ENCODE results near the gene AFMID.
"Not testable (repeated sequence)": the region's sequence is repeated elsewhere in the genome, so short reads cannot be mapped to it uniquely, and the experiment has no call there.

Gene AFMID

DNA sequence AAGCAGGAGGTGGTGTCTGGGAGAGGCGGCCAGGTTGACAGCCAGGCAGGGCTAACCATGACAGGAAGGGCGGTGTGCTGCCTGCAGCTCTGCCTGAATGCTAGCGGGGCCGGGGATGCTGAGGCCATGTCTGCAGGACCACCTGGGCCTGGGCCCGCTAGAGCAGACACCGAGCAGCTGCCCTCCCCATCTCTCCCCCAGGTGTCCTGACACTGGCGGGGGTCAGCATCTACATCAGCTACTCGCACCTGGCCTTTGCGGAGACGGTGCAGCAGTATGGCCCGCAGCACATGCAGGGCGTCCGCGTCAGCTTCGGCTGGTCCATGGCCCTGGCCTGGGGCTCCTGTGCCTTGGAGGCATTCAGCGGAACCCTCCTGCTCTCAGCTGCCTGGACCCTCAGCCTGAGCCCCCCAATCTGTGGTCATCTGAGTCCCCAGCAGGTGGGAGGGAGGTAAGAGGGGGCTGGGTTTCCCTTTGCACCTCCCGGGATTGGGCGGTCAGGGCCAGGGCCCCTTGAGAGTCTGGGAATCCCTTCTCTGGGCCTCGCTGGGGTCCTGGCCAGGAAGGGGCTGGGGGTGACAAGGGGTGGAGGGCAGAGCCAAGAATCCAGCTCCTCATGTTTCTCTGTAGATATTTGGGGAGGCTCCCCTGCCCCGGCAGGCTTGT, 51.8 kb downstream of the AFMID start:
- no peak for DNase-seq (ENCODE audit: low read depth)

DNA sequence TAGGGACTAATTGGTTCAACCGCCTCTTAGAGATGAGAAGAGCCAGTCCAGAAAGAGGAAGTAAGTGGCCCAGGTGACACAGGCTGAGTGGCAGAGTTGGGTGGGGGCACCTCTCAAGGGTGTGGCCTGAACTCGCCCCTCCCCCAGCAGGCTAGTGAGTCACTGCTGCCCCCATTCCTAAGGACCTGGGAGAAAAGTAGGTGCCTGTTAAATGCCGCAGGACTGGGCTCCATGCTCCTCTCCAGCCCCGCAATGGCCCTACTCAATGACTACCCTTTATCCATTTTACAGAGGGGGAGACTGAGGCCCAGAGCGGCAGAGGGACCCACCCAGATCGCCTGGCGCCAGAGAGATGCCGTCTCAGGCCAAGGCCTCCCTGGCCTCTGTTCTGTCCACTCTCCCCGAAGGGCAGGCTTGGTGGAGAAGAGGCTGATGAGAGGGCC, 52.3 kb downstream of the AFMID start:
- DNase-seq (ENCODE audit: low read depth), result no peak

DNA sequence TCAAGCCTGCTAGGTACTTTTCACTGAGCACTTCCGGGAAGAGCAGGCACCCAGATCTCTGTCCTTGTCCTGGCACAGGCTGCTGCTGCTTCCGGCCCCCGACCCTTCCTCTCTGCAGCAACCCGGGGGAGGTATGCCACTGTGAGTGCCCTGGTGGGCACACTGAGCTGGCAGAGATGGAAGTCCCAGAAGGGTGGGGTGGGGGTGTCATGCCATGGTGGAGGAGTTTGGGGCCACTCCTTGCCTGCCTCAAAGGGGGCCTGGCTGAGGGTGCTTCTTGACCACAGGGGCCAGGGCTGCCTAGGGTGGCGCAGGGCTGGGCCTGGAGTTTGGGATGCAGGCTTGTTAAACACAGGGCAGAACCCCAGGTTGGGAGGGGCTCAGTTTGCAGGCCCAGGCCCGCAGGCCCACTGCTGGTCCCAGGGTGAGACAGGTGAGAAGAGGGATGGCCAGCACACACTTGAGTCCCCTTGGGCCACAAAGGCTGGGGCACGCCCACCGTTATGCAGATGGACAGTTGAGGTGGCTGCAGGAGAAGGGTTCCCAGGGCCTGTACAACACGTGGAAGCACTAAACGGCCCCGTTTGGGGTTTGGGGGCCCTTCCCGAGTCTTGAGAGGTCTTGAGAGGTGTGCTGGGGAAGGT, 53.0 kb downstream of the AFMID start:
- DNase-seq (ENCODE audit: low read depth), result no peak

DNA sequence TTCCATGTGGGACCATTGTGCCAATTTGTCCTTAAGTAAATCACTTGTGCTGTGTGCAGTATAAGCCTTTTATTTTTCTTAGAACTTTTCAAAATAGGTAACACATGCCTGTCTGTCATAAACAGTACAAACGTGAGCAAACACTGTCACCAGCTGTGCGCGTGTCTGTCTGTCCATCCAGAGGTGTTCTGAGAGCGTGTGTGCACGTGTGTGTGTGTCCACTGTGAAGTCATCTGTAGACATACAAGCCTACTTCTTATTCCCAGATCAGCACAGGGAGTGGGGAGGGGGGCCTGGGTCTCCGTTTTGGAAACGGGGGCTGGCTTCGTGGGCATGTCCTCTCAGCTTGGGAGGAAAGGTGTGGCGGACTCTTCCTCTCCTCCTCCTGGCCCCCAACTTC, 53.7 kb downstream of the AFMID start:
- DNase-seq (ENCODE audit: low read depth), result no peak

DNA sequence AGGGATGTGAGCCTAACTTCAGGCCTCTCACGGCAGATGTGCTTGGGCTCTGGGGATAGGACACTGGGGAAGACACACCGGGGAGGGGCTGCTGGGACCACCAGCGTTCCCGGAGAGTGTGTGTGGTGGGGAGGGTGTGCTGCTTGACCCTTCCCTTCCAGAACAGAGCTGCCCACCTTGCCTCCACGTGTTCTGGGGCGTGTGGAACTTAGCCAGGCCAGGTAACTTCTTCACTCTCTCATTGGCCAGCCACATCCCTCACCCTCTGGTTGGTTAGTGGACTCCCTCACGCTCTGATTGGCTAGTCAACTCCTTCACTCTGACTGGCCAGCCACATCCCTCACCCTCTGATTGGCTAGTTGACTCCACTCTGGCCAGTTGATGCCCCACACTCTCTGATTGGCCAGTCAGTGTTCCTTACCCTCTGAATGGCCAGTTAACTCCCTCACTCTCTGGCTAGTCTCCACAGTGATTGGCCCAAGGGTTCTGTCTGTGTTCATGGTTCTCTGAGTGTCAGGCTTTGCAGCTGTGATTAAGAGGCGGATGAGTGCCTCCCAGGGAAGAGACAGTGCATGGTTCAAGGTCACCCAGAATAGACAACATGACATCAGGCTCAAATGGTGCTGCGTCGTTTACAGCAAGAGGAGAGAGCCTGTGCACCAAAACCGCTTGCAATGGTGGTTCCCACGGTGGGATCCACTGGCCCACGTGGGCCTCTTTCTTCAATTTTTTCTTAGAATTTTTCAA, 54.3 kb downstream of the AFMID start:
- peak; percentile 42 for DNase-seq (ENCODE audit: low read depth)

DNA sequence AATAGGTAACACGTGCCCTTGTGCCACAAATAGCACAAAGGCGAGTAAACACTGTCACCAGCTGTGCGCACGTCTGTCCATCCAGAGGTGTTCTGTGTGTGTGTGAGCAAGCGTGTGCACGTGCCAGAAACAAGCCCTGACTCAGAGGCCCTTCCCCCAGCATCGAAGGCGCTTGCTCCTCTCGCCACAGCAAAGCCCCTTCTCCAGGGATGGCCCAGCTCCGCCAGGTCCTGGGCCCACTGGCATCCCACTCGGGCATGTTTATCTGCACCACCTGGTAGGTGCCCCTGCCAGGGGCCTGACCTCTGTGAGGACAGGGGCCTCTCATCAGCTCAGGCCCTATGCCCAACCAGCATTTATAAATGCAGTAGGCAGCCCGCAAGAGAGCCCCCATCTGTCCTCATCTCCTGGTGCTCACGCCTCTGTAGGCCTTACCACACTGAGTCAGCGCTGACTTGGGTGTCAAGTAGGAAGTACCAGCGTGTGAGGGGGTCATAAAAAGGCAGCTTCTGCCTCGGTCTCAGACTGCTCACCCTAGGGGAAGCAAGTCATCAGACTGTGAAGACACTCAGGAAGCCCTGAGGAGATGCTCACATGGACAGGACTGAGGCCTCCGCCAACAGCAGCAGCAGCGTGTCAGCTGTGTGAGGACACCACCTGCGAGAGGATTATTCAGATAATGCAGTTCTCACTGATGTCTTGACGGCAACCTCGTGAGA, 55.0 kb downstream of the AFMID start:
- DNase-seq (ENCODE audit: low read depth), result no peak

DNA sequence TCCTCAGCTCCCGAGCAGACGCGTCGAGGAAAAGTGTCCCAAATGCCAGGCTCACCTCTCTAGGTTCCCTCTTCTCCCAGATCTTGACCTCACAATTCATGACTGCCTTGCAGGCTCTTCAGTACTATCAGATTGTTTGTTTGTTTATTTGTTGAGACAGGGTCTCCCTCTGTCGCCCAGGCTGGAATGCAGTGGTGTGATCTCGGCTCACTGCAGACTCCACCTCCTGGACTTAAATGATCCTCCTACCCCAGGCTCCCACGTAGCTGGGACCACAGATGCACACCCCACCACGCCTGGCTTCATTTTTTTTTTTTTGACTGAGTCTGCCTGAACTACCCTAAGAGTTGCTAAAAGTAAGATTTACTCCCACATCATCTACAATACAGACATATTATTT, 60.1 kb downstream of the AFMID start:
- DNase-seq (ENCODE audit: low read depth), result no peak

DNA sequence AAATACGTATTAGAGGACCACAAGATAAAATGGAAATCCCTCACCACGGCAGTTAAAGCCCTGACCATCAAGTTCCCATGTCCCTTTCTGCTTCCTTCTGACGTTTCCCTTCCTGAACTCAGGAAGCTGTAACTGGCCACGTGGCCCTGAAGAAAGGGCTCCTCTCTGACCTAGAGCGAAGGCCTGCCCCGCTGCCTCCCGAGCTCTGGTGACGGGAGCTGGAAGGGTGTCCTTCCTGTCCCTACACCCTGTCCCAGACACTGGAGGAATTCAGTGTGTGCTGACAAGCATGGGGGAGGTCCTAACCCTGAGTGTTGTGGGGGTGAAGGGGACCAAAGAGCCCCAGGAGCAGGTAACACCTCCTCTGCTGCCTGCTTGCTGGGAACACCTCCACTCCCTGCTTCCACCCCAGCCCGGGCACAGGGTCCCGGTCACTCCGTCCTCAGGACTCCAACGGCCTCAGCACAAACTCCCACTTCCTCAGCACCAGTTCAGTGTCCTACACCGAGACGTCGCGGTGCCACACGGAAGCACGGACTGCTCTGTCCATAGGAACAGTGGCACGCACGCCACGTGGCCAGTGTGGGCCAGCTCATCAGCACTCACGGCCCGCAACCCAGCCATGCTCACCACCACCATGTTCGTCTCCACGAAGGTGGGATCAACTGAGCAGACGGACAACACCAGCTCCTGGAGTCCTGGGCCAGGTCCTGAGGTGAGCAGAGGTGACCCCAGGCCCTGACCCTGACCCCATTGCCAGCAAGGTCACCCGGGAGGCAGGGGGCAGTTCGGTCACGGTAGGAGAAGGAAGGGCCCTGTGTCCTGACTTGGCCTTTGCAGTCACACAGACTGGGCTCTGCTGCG, 61.1 kb downstream of the AFMID start:
- no peak for DNase-seq (ENCODE audit: low read depth)

DNA sequence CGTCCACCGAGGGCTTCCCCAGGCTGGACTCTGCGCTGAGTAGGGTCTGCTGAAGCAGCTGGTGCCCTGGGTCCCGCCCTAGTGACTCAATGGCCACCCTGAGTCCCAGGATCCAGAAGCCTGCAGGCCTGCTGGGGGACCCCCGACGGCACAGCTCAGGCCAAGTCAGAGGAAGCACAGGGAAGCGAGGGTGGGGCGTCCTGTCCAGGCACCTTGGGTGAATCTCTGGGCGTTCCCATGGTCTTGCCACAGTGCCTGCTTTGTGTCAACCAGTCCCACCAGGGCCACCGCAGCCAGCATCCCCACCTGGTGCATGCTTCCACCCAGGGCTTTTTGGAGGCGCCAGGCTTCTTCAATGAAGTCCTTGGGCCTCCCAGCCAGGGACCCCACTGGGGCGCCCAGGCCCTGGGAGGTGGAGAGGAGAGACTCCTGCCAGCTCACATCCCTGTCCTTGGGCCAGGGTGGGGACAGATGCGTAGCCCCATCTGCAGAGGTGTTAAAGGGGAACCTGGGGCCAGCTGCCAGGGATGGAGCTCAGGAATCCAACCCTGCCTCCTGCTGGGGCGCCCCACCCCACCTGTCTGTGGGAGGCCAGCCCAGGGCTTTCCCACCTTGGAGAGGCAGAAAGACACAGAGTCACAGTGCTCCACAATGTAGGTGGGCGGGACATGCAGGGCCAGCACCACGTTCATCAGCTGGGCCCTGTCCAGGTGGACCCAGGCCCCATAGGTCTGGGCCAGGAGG, 62.1 kb downstream of the AFMID start:
- DNase-seq (ENCODE audit: low read depth), result no peak

DNA sequence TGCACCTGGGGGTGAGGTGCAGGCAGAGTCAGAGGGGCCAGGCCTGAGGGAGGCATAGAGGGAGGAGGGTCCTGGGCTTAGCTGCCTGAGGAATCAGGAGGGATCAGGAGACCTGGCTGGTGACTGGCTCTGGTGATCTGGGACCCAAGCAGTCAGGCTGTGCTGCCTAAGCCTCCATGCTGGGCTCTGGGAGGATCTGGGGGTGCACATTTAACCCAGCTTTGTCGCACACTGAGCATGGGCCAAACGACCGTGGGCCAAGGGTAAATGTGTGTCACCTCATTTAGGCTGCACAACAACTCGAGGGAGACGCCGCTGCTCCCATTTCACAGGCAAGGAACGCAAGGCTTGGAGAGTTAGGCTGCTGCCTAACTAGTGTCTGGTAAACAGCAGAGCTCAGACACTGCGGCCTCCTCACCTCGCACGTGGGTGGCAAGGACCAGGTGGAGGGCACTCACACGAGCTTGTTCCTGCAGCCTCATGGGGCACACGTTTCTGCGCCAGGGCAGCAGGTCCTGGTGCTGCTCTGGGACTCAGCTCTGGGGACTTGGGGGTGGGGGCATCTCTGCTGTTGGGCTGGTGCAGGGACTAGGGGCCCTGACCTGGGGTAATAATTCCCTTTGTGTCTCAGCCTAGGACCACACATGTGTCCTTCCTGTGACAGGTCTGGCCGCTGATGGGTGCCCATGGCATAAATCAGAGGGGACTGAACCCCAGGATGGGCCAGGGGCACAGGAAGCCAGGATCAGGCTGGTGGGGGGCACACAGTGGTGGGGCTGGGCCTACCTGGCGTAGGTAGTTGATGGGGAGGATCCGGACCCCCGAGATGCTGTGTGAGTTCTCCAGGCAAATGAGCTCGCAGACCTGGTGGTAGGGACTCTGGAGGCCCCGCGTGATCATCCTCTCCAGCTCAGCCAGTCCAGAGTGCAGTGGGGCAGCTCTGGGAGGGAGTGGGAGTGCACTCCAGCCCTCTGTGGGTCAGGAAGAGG, 63.0 kb downstream of the AFMID start:
- no peak for DNase-seq (ENCODE audit: low read depth)

DNA sequence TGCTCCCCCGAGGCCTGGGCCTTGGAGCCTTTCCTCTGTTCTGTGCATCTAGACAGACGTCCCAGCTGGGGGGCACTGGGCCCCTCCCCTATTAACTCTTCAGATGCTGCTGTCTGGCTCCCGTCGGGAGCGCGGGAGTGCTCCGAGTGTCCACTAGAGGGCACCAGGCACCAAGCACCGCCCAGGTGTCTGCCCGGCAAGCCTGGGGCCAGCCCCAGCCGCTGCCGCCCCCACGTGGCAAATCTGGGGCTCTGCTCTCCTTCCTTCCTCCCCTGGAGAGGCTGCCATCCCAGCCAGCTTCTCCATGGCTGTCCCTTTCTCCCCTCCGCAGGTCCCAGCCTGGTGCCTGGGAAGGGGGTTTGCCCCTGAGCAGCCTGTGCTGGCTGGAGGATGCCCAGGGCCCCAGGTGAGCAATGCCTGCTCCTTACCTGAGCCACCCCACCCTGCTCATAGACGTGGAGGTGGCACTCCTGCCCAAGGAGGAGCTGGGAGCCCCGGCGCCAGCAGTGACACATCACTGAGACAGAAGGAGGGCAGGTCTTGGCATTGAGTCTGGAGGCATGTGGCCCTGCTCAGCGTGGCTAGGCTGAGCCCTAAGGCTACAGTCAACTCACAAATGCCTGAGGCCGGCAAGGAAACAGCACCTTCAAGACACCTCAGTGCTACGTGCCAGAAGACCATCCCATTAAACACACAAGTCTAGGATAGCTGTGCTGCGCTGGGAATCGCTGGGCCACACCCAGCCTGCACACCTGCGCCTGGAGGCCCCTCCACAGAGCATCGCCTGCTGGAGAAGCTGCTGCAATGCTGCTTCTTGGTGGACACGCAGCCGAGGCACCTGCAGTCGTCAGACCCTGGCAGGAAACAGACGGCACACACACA, 64.0 kb downstream of the AFMID start:
- peak; percentile 76 for DNase-seq (ENCODE audit: low read depth)

DNA sequence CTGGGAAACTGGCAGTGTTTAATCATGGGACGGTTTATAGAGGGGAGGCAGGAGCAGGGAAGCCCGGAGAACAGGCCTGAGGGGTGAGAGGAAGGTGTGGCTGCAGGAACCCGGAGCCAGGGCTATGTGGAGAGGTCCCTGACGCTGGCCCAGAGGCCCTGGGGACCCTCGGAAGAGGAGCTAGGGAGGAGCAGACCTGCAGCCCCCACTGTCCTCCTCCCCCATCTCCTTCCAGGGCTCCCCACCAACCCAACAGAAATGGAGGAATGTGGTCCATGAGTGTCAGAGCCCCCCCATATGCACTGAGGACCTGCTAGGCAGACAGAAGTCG, 64.6 kb downstream of the AFMID start:
- DNase-seq (ENCODE audit: low read depth), result no peak

DNA sequence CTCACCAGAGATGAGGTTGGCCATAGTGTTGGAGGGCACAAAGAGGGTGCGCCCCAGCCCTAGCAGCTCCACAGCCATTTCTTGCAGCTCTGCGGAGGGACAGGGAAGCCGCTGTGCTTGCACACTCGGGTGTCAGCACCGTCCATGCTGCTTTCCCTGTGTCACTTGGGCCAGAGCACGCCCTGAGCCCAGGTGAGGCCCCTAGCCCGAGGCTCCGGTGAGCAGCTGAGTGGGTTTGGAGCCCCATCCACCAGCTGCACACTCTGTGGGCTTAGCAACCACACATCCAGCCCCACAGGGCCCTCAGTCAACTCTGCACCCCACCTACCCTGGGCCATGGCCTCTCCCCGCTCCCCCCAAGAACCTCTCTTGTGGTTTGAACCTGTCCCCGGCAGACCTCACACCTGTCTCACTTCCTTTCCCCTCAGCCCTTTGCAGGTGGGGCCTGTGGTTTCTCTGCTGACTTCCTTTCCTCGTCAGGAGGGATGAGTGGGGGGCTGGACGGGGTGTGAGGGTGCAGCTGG, 65.0 kb downstream of the AFMID start:
- DNase-seq (ENCODE audit: low read depth), result no peak

DNA sequence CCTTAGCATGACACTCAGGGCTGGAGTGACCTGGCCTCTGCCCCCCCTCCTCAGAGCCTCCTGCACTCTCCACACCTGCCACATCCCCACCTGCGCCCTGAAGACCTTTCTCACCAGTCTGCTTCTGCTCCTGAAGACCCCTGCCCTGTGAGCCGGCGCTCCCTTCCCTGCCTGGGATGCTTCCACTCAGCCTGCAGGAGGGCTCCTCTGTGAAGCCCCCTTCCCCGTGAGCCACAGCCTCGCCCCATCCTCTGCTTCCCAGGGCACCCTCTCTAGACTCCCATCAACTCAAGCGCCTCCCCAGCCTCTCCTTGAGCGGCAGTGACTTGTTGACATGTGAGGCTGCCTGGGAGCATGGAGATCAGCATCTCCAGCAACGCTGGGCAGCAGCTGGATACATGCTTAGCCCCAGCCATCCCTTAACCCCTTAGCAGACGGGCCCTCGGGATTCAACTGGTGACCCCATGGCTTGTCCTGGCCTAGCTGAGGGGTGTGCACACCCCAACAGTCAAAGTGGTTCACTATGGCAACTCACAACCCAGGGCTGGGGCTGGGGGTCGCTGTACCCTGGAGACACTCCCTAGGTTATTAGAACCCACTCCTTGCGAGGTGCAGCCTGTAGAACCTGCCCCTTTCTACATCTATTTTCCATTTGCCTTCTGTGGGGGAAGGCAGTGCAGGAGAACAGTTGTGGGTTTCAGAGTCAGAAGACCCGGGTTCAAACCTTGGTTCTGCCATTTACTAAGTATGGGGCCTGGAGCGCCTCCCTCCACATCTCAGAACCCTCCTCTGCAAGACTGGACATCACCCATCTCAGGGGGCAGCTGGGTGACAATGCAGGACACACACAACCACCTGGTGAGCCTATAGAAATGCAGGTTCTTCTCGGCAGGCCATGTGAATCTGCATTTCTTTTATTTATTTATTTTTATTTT, 65.8 kb downstream of the AFMID start:
- no peak for DNase-seq (ENCODE audit: low read depth)

DNA sequence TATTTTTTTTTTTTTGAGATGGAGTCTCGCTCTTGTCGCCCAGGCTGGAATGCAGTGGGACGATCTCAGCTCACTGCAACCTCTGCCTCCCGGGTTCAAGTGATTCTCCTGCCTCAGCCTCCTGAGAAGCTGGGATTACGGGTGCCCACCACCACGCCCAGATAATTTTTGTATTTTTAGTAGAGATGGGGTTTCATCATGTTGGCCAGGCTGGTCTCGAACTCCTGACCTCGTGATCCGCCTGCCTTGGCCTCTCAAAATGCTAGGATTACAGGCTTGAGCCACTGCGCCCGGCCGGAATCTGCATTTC, 66.4 kb downstream of the AFMID start:
- not testable (repeated sequence) for DNase-seq (ENCODE audit: low read depth)

DNA sequence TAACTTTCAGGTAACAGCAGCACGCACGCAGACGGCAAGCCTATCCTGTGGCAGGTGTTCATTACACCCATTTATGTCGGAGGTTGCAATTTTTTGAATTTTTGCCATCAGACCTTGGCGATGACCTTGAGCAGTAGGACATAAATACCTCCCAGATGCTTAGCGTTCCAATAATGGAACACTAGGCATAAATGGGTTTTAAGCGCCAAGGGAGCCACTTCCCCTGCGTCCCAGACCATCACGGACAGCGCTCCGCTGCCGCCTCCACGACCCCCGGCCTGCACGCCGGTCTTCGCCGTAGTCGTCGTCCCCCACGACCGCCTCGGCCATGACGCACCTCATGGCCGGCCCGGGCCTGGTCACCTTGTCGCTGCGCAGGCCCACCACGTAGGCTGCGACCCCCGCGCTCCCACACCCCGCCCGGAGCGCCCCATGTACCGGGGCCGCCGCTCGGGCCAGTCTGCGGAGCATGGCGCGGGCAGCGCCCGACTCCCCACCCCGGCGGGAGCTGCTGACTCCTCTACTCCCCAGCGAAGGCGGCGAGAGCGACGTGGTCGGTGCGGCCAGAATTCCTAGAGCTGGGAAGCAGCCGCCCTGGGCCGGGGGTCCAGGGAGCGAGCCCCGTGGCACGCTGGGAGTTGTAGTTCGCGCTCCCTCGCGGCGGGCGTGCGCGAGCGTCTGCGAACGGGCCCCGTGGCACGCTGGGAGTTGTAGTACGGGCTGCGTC, 66.9 kb downstream of the AFMID start:
- peak; percentile 73 for DNase-seq (ENCODE audit: low read depth)
